H1 (cell line): ENCODE measurements around the gene INPP5A. TPM values are rescaled to one million over a fixed set of nuclear protein-coding genes. Genes with fewer than 3 reads are reported as not detected.

ENCODE experiments used
- CHD7 ChIP-seq: fragments of 300-600 bp; sonication (generic); IDR thresholded peaks from 2 replicates; pipeline ENCODE4 v1.7.1; 2012; ENCODE audit warnings: low read length, moderate library complexity, mild to moderate bottlenecking, inconsistent platforms; ENCODE audit not compliant: insufficient replicate concordance
- EP300 ChIP-seq, 2 experiments: IDR thresholded peaks; 1 replicate in 1 of 2; 2 replicates in 1 of 2; pipeline ENCODE4 v1.6.1; 2011 to 2012; ENCODE audit warnings: low read depth in 2 of 2, low read length in 2 of 2, mild to moderate bottlenecking in 2 of 2, borderline replicate concordance in 1 of 2, inconsistent platforms in 1 of 2, moderate library complexity in 1 of 2
- KDM4A ChIP-seq: IDR thresholded peaks from one replicate; pipeline ENCODE4 v1.7.1; 2012; ENCODE audit warnings: low read depth, mild to moderate bottlenecking, moderate library complexity, low read length, inconsistent platforms; ENCODE audit not compliant: severe bottlenecking
- MAX ChIP-seq: IDR thresholded peaks from 2 replicates; pipeline ENCODE4 v1.6.1; 2012; ENCODE audit warnings: inconsistent platforms
- POLR2AphosphoS5 ChIP-seq: IDR thresholded peaks from 2 replicates; pipeline ENCODE4 v1.6.1; 2011; ENCODE audit warnings: low read depth, low read length
- polyA plus RNA-seq, 7 experiments: library from polyadenylated mRNA; depleted of rRNA in 3 of 7; stranded (reverse) in 5 of 7; unstranded in 2 of 7; fragments of >200 nt in 5 of 7; fragments of 200-250 nt in 2 of 7; gene quantifications; 1 replicate in 5 of 7; 2 replicates in 1 of 7; 4 replicates in 1 of 7; pipeline versions ENCODE4 v1.2.1 to v1.2.3, GENCODE V29; 2011 to 2013; ENCODE audit warnings: missing spikeins in 2 of 7, mixed read lengths in 2 of 7
- total RNA-seq: library from RNA; stranded (reverse); fragmentation: NEBNext Ultra II Directional; extraction: Animal tissue kit (Norgen Biotek cat#: 25700); gene quantifications from 2 replicates; pipeline ENCODE4 v1.2.1, GENCODE V29; 2021

INPP5A gene
- total and polyA plus RNA-seq, 2 of the 8 experiments (the other 6 are each of a cell fraction or from before 2014, with no cell fraction given): 19.7 to 27.5 TPM

GRCh38 chr10:132802048-132802447, 264.5 kb downstream of the INPP5A start (continued):
- TF ChIP-seq POLR2AphosphoS5 (no peak), KDM4A (no peak), EP300 (IDR thresholded peaks at IDR 0.05; ENCODE audit: borderline replicate concordance in 1 of 2, low read depth in 2 of 2, low read length in 2 of 2) (no peak), MAX (no peak), CHD7 (no peak)
- TF ChIP-seq, all 59 proteins: peak for 0
